Caco-2 (cell line): Measurements from ENCODE around the gene MYG1. TPM values are rescaled to one million over a fixed set of nuclear protein-coding genes. Genes with fewer than 3 reads are reported as not detected.
A peak's percentile ranks its signal among the peaks of the same experiment; 100 is the strongest.

Experiments used
- BruUV-seq: library from RNA; stranded (reverse); fragments of 400-500 nt; replicated peaks from 2 replicates; lab custom pipeline; 2021; lab: Mats Ljungman, UMichigan
- CTCF ChIA-PET: fragments of 300-600 bp; sonication (Branson Sonifier 250); formaldehyde crosslinking; loops from one replicate; lab custom pipeline; 2022; ENCODE audit warnings: antibody characterized with exemption; lab: Charles Lee
- POLR2A ChIA-PET: fragments of 300-600 bp; sonication (Branson Sonifier 250); formaldehyde crosslinking; loops from one replicate; lab custom pipeline; 2022; ENCODE audit warnings: antibody characterized with exemption; lab: Charles Lee
- DNase-seq, 2 experiments: peaks; one replicate each; pipeline versions ENCODE4 v3.0.0 to v3.0.0-alpha.2; 2020 to 2022
- H3K27me3 ChIP-seq: replicated peaks from 2 replicates; pipeline ENCODE4 v1.6.0; 2011; ENCODE audit warnings: low read length; ENCODE audit not compliant: control insufficient read depth, insufficient read depth
- H3K36me3 ChIP-seq: 2 replicates; pipeline ENCODE4 v1.5.1; 2011; ENCODE audit warnings: low read length; ENCODE audit not compliant: control insufficient read depth, insufficient read depth
- H3K4me1 ChIP-seq: fragments of 250-450 bp; sonication (Bioruptor Pico); 2 replicates; pipeline ENCODE4 v1.5.1; 2020; ENCODE audit warnings: mild to moderate bottlenecking
- H3K4me3 ChIP-seq: 2 replicates; pipeline ENCODE4 v1.5.1; 2011; ENCODE audit warnings: low read depth, mild to moderate bottlenecking, control low read depth, low read length
- H3K9me3 ChIP-seq: fragments of 250-450 bp; sonication (Bioruptor Pico); 2 replicates; pipeline ENCODE4 v1.5.1; 2020; ENCODE audit warnings: mild to moderate bottlenecking, moderate library complexity
- H3K27ac Mint-ChIP-seq: one replicate; pipeline ENCODE4 v1.8.0; 2022; ENCODE audit warnings: mixed read lengths; ENCODE audit not compliant: unreplicated experiment
- H3K27me3 Mint-ChIP-seq: one replicate; pipeline ENCODE4 v1.8.0; 2022; ENCODE audit warnings: mixed read lengths; ENCODE audit not compliant: insufficient read depth, unreplicated experiment
- H3K36me3 Mint-ChIP-seq: one replicate; pipeline ENCODE4 v1.8.0; 2022; ENCODE audit warnings: mild to moderate bottlenecking, mixed read lengths; ENCODE audit not compliant: insufficient read depth, unreplicated experiment
- H3K4me1 Mint-ChIP-seq: one replicate; pipeline ENCODE4 v1.8.0; 2022; ENCODE audit warnings: low read depth, mixed read lengths; ENCODE audit not compliant: unreplicated experiment
- H3K4me3 Mint-ChIP-seq: one replicate; pipeline ENCODE4 v1.8.0; 2022; ENCODE audit warnings: mild to moderate bottlenecking, moderate library complexity, mixed read lengths; ENCODE audit not compliant: unreplicated experiment
- H3K9me3 Mint-ChIP-seq: one replicate; pipeline ENCODE4 v1.8.0; 2022; ENCODE audit warnings: mixed read lengths; ENCODE audit not compliant: unreplicated experiment
- CTCF ChIP-seq, 2 experiments: fragments of 200-600 bp in 1 of 2; IDR thresholded peaks; 1 replicate in 1 of 2; 2 replicates in 1 of 2; pipeline versions ENCODE4 v1.5.1 to v1.8.0; 2011 to 2022; ENCODE audit warnings: antibody characterized with exemption in 1 of 2, control low read depth in 1 of 2, inconsistent platforms in 1 of 2, low read depth in 1 of 2, low read length in 1 of 2, mild to moderate bottlenecking in 1 of 2, moderate library complexity in 1 of 2; ENCODE audit not compliant: insufficient read depth in 1 of 2, severe bottlenecking in 1 of 2, unreplicated experiment in 1 of 2
- intact Hi-C: fragments of 100-400 bp; cut with micrococcal nuclease; formaldehyde crosslinking; loops from one replicate; pipeline ENCODE4 v1.10.0; 2022; ENCODE audit not compliant: unreplicated experiment
- total RNA-seq: library from RNA; stranded (reverse); gene quantifications from 2 replicates; pipeline ENCODE4 v1.2.3, GENCODE V29; 2022

The MYG1 gene
- total RNA-seq, 1 experiment from 2014 or later: 59.8 TPM

GRCh38 chr12:53336181-53336681 is 36.7 kb downstream of the MYG1 start, which contains the start of gene SP7:
SP7 (minus strand) TSS chr12:53336354; CDS start chr12:53335646, 708 bp downstream.
- no peak for TF ChIP-seq CTCF (IDR thresholded peaks at IDR 0.05; ENCODE audit: insufficient read depth in 1 of 2, low read depth in 1 of 2, low read length in 1 of 2, severe bottlenecking in 1 of 2, unreplicated experiment in 1 of 2)
- H3K9me3 ChIP-seq: no peaks in the 10 kb centered on the region
- Mint-ChIP-seq H3K4me1 (peaks cover 11% of the 10 kb centered on the region), H3K27ac (no peak within 1 kb of the TSS), H3K4me3 (no peak within 1 kb of the TSS), H3K36me3 (no peaks in the 10 kb centered on the region), H3K9me3 (no peaks in the 10 kb centered on the region), H3K27me3 (peaks cover 7% of the 10 kb centered on the region)
- H3K4me1 ChIP-seq: 0 out of 2 replicates have a peak, but pooled peaks cover 2% of the 10 kb centered on the region
- intact Hi-C loops: no loop called here
- no peak for DNase-seq
- CTCF ChIA-PET: interaction anchor here (1.8 kb wide), 1 partner anchor 9 kb away, joined by 6 read pairs; no protein-coding TSS in a partner anchor
- H3K36me3 ChIP-seq: no peaks in the 10 kb centered on the region
- POLR2A ChIA-PET: no interaction called here
- no TSS peak for BruUV-seq
- H3K27me3 ChIP-seq: no peaks in the 10 kb centered on the region
- no peak within 1 kb of the TSS for H3K4me3 ChIP-seq

GRCh38 chr12:53338017-53338416 is 38.5 kb downstream of the MYG1 start:
- Mint-ChIP-seq H3K36me3 (no peaks in the 10 kb centered on the region), H3K27ac (peak overlapping the region; percentile 2), H3K4me1 (peaks cover 11% of the 10 kb centered on the region), H3K4me3 (peak overlapping the region; percentile 0), H3K9me3 (no peaks in the 10 kb centered on the region), H3K27me3 (peaks cover 7% of the 10 kb centered on the region)
- Histone ChIP-seq H3K36me3 (no peaks in the 10 kb centered on the region), H3K4me1 (0 out of 2 replicates have a peak, but pooled peaks cover 2% of the 10 kb centered on the region), H3K9me3 (no peaks in the 10 kb centered on the region), H3K27me3 (no peaks in the 10 kb centered on the region), H3K4me3 (no peak overlapping the region)
- POLR2A ChIA-PET: no interaction called here
- intact Hi-C loops: no loop called here
- CTCF ChIA-PET: no interaction called here
- no peak for DNase-seq
- no peak for TF ChIP-seq CTCF (IDR thresholded peaks at IDR 0.05; ENCODE audit: insufficient read depth in 1 of 2, low read depth in 1 of 2, low read length in 1 of 2, severe bottlenecking in 1 of 2, unreplicated experiment in 1 of 2)
- BruUV-seq: no TSS peak

- H3K36me3 ChIP-seq: no peaks in the 10 kb centered on the region
- ChIA-PET CTCF (no interaction called here), POLR2A (no interaction called here)
- intact Hi-C loops: no loop called here
- Mint-ChIP-seq H3K36me3 (no peaks in the 10 kb centered on the region), H3K27me3 (peaks cover 7% of the 10 kb centered on the region), H3K4me1 (peaks cover 11% of the 10 kb centered on the region), H3K4me3 (no peak overlapping the region), H3K9me3 (no peaks in the 10 kb centered on the region), H3K27ac (no peak overlapping the region)
- no TSS peak for BruUV-seq
- H3K4me1 ChIP-seq: 0 out of 2 replicates have a peak, but pooled peaks cover 2% of the 10 kb centered on the region
- no peaks in the 10 kb centered on the region for H3K27me3 ChIP-seq
- H3K9me3 ChIP-seq: no peaks in the 10 kb centered on the region
- TF ChIP-seq CTCF (IDR thresholded peaks at IDR 0.05; ENCODE audit: insufficient read depth in 1 of 2, low read depth in 1 of 2, low read length in 1 of 2, severe bottlenecking in 1 of 2, unreplicated experiment in 1 of 2): no peak
- DNase-seq: no peak
- H3K4me3 ChIP-seq: no peak overlapping the region
Measured at GRCh38 chr12:53338916-53339315, 39.4 kb downstream of the MYG1 start.
